GM12892 (cell line): ENCODE results near the gene ACADL.

ENCODE experiments used
- POLR2A ChIP-seq: IDR thresholded peaks from 2 replicates; pipeline ENCODE4 v1.6.1; 2011; ENCODE audit warnings: low read depth, low read length, control low read depth
- TAF1 ChIP-seq: IDR thresholded peaks from 2 replicates; pipeline ENCODE4 v1.6.1; 2011; ENCODE audit warnings: low read depth, mild to moderate bottlenecking, control low read depth, low read length, borderline replicate concordance

DNA sequence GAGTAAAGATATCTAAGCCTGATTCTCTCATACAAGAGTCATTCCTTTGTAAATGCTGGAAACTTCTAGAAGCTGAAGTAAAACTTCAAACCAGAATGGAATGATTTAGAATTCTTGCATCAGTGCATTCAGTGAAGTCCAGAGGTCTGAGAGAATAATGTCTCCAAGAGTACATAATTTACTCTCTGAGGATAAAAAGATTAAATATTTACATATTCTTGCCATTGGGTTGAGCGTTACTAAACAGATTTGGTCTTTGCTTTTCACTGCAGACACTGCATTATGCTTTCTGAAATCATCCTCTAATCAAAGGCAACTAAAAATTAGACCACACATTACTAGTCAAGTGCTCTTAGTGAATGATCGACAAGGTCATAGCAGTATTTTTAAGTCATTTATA is 27.5 kb downstream of the ACADL start:
- TF ChIP-seq TAF1 = no peak
- no peak for TF ChIP-seq POLR2A
